Astrocyte (in vitro differentiated cells and primary cell): Measurements from ENCODE around the gene FGF12. TPM values are rescaled to one million over a fixed set of nuclear protein-coding genes. Genes with fewer than 3 reads are reported as not detected.

Experiments used
- DNase-seq: peaks from one replicate; pipeline ENCODE4 v3.0.0-alpha.2; 2010; ENCODE audit warnings: low read depth
- FAIRE-seq: peaks from 2 replicates; lab custom pipeline; 2011; peaks lifted over from hg19 to GRCh38; lab: Jason Lieb, UNC
- H2AFZ ChIP-seq: 2 replicates; pipeline ENCODE4 v1.6.0; 2012; ENCODE audit warnings: low read depth, low read length, inconsistent platforms
- H3K27ac ChIP-seq: 2 replicates; pipeline ENCODE4 v1.5.1; 2011; ENCODE audit warnings: low read depth, low read length, inconsistent platforms
- H3K27me3 ChIP-seq: 2 replicates; pipeline ENCODE4 v1.6.0; 2011; ENCODE audit warnings: low read length, inconsistent platforms; ENCODE audit not compliant: insufficient read depth
- H3K36me3 ChIP-seq: 2 replicates; pipeline ENCODE4 v1.5.1; 2011; ENCODE audit warnings: low read length, inconsistent platforms; ENCODE audit not compliant: insufficient read depth
- H3K4me1 ChIP-seq: 2 replicates; pipeline ENCODE4 v1.5.1; 2011; ENCODE audit warnings: low read length, inconsistent platforms; ENCODE audit not compliant: insufficient read depth
- H3K4me2 ChIP-seq: 2 replicates; pipeline ENCODE4 v1.6.0; 2012; ENCODE audit warnings: low read length, inconsistent platforms
- H3K4me3 ChIP-seq: 2 replicates; pipeline ENCODE4 v1.5.1; 2011; ENCODE audit warnings: low read depth, mild to moderate bottlenecking, low read length, inconsistent platforms; ENCODE audit not compliant: insufficient read depth
- H3K79me2 ChIP-seq: 2 replicates; pipeline ENCODE4 v1.6.0; 2012; ENCODE audit warnings: mild to moderate bottlenecking, low read length, inconsistent platforms; ENCODE audit not compliant: insufficient read depth
- H3K9ac ChIP-seq: 2 replicates; pipeline ENCODE4 v1.6.0; 2012; ENCODE audit warnings: mild to moderate bottlenecking, low read length, inconsistent platforms
- H3K9me3 ChIP-seq: 2 replicates; pipeline ENCODE4 v1.5.1; 2012; ENCODE audit warnings: low read depth, mild to moderate bottlenecking, low read length, inconsistent platforms; ENCODE audit not compliant: insufficient read depth
- H4K20me1 ChIP-seq: 2 replicates; pipeline ENCODE4 v1.6.0; 2012; ENCODE audit warnings: low read length, inconsistent platforms; ENCODE audit not compliant: insufficient read depth
- H3K27ac Mint-ChIP-seq: one replicate; pipeline ENCODE4 v1.8.0; 2021; ENCODE audit warnings: mild to moderate bottlenecking, mixed read lengths; ENCODE audit not compliant: unreplicated experiment
- H3K27me3 Mint-ChIP-seq: one replicate; pipeline ENCODE4 v1.8.0; 2021; ENCODE audit warnings: low read depth, mixed read lengths; ENCODE audit not compliant: unreplicated experiment
- H3K36me3 Mint-ChIP-seq: one replicate; pipeline ENCODE4 v1.8.0; 2021; ENCODE audit warnings: low read depth, mixed read lengths; ENCODE audit not compliant: unreplicated experiment
- H3K4me1 Mint-ChIP-seq: one replicate; pipeline ENCODE4 v1.8.0; 2021; ENCODE audit warnings: low read depth, mixed read lengths; ENCODE audit not compliant: unreplicated experiment
- H3K4me3 Mint-ChIP-seq: one replicate; pipeline ENCODE4 v1.8.0; 2021; ENCODE audit warnings: mild to moderate bottlenecking, moderate library complexity, mixed read lengths; ENCODE audit not compliant: unreplicated experiment
- H3K9me3 Mint-ChIP-seq: one replicate; pipeline ENCODE4 v1.8.0; 2021; ENCODE audit warnings: mild to moderate bottlenecking, mixed read lengths; ENCODE audit not compliant: unreplicated experiment
- EZH2 ChIP-seq: IDR thresholded peaks from 2 replicates; pipeline ENCODE4 v1.6.1; 2012; ENCODE audit warnings: mild to moderate bottlenecking, low read length, inconsistent platforms; ENCODE audit not compliant: insufficient read depth
- total RNA-seq: library from RNA; stranded (reverse); gene quantifications from 2 replicates; pipeline ENCODE4 v1.2.1, GENCODE V29; 2021
- TF ChIP-seq, protein P1 (sequence below): IDR thresholded peaks from 2 replicates; pipeline ENCODE4 v1.5.1; 2011; ENCODE audit warnings: low read depth, mild to moderate bottlenecking, inconsistent platforms, low read length, moderate library complexity; ENCODE audit not compliant: insufficient read depth

FGF12 gene
- total RNA-seq, 1 donor from 2014 or later = 1.4 TPM

DNA sequence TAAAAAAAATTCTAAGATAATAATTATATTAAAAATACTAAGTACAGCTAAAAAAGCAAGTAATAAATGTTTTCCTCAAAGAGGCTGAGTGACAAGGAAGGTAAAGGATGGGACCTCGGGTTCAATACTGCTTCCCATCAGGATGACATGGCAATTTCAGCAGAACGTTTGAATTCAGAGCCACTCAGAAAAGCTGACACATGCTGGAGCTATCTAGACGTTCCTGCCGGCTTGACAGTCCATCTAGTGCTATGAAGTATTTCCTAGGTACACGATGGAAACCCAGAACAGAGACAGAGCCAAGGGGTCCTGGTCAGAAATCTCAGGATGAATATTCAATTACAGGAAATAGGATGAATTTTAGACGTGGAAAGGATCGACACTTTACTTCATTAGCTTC is 361.8 kb downstream of the FGF12 start:
- no peaks in the 10 kb centered on the region for H3K36me3 ChIP-seq
- no peaks in the 10 kb centered on the region for H3K9me3 ChIP-seq
- no peak overlapping the region for H3K27ac ChIP-seq
- H3K4me1 Mint-ChIP-seq = no peaks in the 10 kb centered on the region
- H3K4me1 ChIP-seq = no peaks in the 10 kb centered on the region
- H4K20me1 ChIP-seq = no peaks in the 10 kb centered on the region
- TF ChIP-seq, protein P1, sequence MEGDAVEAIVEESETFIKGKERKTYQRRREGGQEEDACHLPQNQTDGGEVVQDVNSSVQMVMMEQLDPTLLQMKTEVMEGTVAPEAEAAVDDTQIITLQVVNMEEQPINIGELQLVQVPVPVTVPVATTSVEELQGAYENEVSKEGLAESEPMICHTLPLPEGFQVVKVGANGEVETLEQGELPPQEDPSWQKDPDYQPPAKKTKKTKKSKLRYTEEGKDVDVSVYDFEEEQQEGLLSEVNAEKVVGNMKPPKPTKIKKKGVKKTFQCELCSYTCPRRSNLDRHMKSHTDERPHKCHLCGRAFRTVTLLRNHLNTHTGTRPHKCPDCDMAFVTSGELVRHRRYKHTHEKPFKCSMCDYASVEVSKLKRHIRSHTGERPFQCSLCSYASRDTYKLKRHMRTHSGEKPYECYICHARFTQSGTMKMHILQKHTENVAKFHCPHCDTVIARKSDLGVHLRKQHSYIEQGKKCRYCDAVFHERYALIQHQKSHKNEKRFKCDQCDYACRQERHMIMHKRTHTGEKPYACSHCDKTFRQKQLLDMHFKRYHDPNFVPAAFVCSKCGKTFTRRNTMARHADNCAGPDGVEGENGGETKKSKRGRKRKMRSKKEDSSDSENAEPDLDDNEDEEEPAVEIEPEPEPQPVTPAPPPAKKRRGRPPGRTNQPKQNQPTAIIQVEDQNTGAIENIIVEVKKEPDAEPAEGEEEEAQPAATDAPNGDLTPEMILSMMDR = no peak
- TF ChIP-seq EZH2 = no peak
- DNase-seq = no peak
- H2AFZ ChIP-seq = no peak overlapping the region
- H3K4me3 Mint-ChIP-seq = no peak overlapping the region
- H3K4me2 ChIP-seq = no peak overlapping the region
- no peaks in the 10 kb centered on the region for H3K27me3 ChIP-seq
- no peaks in the 10 kb centered on the region for H3K36me3 Mint-ChIP-seq
- no peaks in the 10 kb centered on the region for H3K79me2 ChIP-seq
- H3K9me3 Mint-ChIP-seq = no peaks in the 10 kb centered on the region
- H3K27me3 Mint-ChIP-seq = no peaks in the 10 kb centered on the region
- H3K27ac Mint-ChIP-seq = no peak overlapping the region
- no peak for FAIRE-seq
- no peak overlapping the region for H3K9ac ChIP-seq
- no peak overlapping the region for H3K4me3 ChIP-seq

DNA sequence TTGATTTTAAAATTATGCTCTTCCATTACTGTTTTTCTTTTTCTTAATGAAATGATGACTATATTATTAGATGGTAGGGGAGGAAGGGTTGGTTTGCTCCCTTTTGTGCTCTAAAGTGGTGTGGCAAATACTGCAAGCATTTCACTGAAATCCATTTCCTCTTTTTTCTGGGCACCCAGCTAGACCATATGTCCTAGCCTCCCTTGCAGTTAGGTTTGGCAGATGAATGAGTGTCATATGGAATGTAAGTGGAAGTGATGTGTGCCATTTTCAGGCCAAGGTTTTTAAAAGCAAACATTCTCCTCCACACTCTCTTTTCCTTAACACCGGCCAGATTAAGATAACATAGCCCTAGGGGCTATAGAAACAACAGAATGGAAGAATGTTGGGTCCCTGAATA is 363.0 kb downstream of the FGF12 start:
- H3K4me1 ChIP-seq = no peaks in the 10 kb centered on the region
- H4K20me1 ChIP-seq = no peaks in the 10 kb centered on the region
- TF ChIP-seq EZH2 = no peak
- TF ChIP-seq, protein P1 = no peak
- no peak for DNase-seq
- no peaks in the 10 kb centered on the region for H3K27me3 ChIP-seq
- no peaks in the 10 kb centered on the region for H3K36me3 Mint-ChIP-seq
- no peaks in the 10 kb centered on the region for H3K9me3 Mint-ChIP-seq
- H3K4me2 ChIP-seq = no peak overlapping the region
- H3K27me3 Mint-ChIP-seq = no peaks in the 10 kb centered on the region
- no peaks in the 10 kb centered on the region for H3K4me1 Mint-ChIP-seq
- no peaks in the 10 kb centered on the region for H3K36me3 ChIP-seq
- H2AFZ ChIP-seq = no peak overlapping the region
- no peak overlapping the region for H3K27ac Mint-ChIP-seq
- FAIRE-seq = no peak
- H3K9me3 ChIP-seq = no peaks in the 10 kb centered on the region
- no peak overlapping the region for H3K4me3 ChIP-seq
- H3K27ac ChIP-seq = no peak overlapping the region
- H3K79me2 ChIP-seq = no peaks in the 10 kb centered on the region
- H3K9ac ChIP-seq = no peak overlapping the region
- no peak overlapping the region for H3K4me3 Mint-ChIP-seq

DNA sequence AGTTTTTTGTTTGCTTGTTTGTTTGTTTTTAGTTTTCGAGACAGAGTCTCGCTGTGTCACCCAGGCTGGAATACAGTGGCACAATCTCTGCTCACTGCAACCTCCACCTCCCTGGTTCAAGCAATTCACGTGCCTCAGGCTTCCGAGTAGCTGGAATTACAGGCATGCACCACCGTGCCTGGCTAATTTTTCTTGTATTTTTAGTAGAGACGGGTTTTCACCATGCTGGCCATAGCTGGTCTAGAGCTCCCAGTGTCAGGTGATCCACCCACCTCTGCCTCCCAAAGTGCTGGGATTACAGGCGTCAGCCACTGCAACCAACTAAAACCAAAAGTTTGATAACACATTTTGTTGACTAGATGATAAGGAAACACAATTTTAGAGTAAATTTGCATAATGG is 372.7 kb downstream of the FGF12 start:
- H3K36me3 Mint-ChIP-seq = no peaks in the 10 kb centered on the region
- Histone ChIP-seq H4K20me1 (no peaks in the 10 kb centered on the region), H3K36me3 (no peaks in the 10 kb centered on the region), H3K4me3 (no peak overlapping the region), H3K79me2 (no peaks in the 10 kb centered on the region), H3K9ac (no peak overlapping the region), H3K27ac (no peak overlapping the region), H3K9me3 (no peaks in the 10 kb centered on the region), H3K4me2 (no peak overlapping the region), H2AFZ (no peak overlapping the region), H3K27me3 (no peaks in the 10 kb centered on the region), H3K4me1 (peaks cover 3% of the 10 kb centered on the region)
- H3K4me1 Mint-ChIP-seq = no peaks in the 10 kb centered on the region
- no peaks in the 10 kb centered on the region for H3K27me3 Mint-ChIP-seq
- no peaks in the 10 kb centered on the region for H3K9me3 Mint-ChIP-seq
- no peak overlapping the region for H3K4me3 Mint-ChIP-seq
- TF ChIP-seq, protein P1 = no peak
- TF ChIP-seq EZH2 = no peak
- FAIRE-seq (no peak), DNase-seq (no peak)
- H3K27ac Mint-ChIP-seq = no peak overlapping the region
